HCT116 (cell line): ENCODE measurements around the gene GUCA2A. TPM values are rescaled to one million over a fixed set of nuclear protein-coding genes. Genes with fewer than 3 reads are reported as not detected.
A peak's percentile ranks its signal among the peaks of the same experiment; 100 is the strongest.

ENCODE experiments used
- ATAC-seq: fragments of 200-7000 bp; cut with Tn5 transposase; 2 replicates; pipeline ENCODE4 v1.9.1; 2020; ENCODE audit warnings: mild to moderate bottlenecking, moderate library complexity
- BruUV-seq: library from RNA; stranded (reverse); fragments of 400-500 nt; replicated peaks from 2 replicates; lab custom pipeline; 2021; lab: Mats Ljungman, UMichigan
- CTCF ChIA-PET: fragments of 300-600 bp; sonication (Branson Sonifier 250); formaldehyde crosslinking; loops from one replicate; lab custom pipeline; 2021; ENCODE audit warnings: antibody characterized with exemption; lab: Charles Lee
- POLR2A ChIA-PET: fragments of 300-600, 350-600 bp; sonication (Branson Sonifier 250); formaldehyde crosslinking; loops from one replicate; lab custom pipeline; 2021; ENCODE audit warnings: antibody characterized with exemption; lab: Charles Lee
- RAD21 ChIA-PET, 2 experiments: fragments of 300-600 bp; sonication (Branson Sonifier 250); formaldehyde crosslinking; loops; one replicate each; lab custom pipeline; 2023; ENCODE audit warnings: low total read pairs in 2 of 2; ENCODE audit not compliant: uncharacterized antibody in 2 of 2, unreplicated experiment in 2 of 2, low non-redundant PET in 1 of 2; lab: Charles Lee
- DNase-seq: peaks from one replicate; pipeline ENCODE4 v3.0.0-alpha.2; 2010; ENCODE audit warnings: low read depth, low spot score
- H2AFZ ChIP-seq: fragments of 200-600 bp; shearing (Covaris generic), sonication (generic); 2 replicates; pipeline ENCODE4 v1.6.1; 2017; ENCODE audit warnings: low read depth, mixed run types, mixed read lengths, antibody characterized with exemption, low read length; ENCODE audit not compliant: poor library complexity, severe bottlenecking
- H3K27ac ChIP-seq: 2 replicates; pipeline ENCODE4 v1.5.1; 2012; ENCODE audit warnings: low read depth, low read length
- H3K27me3 ChIP-seq: fragments of 200-600 bp; sonication (generic); 2 replicates; pipeline ENCODE4 v1.6.1; 2016; ENCODE audit warnings: mixed run types, low read length, mixed read lengths; ENCODE audit not compliant: insufficient read depth
- H3K36me3 ChIP-seq, 2 experiments: fragments of 200-500 bp in 1 of 2; fragments of 200-600 bp in 1 of 2; sonication (Bioruptor generic) in 1 of 2; sonication (generic) in 1 of 2; 2 replicates each; pipeline versions ENCODE4 v1.5.1 to v1.6.1; 2014 to 2016; ENCODE audit warnings: low read length in 2 of 2, inconsistent platforms in 1 of 2, mixed read lengths in 1 of 2, mixed run types in 1 of 2; ENCODE audit not compliant: insufficient read depth in 2 of 2, control insufficient read depth in 1 of 2
- H3K4me1 ChIP-seq, 2 experiments: fragments of 200-600 bp in 1 of 2; sonication (generic) in 1 of 2; 2 replicates each; pipeline versions ENCODE4 v1.5.1 to v1.6.1; 2012 to 2017; ENCODE audit warnings: low read length in 2 of 2, inconsistent platforms in 1 of 2, mild to moderate bottlenecking in 1 of 2, mixed read lengths in 1 of 2, mixed run types in 1 of 2, moderate library complexity in 1 of 2; ENCODE audit not compliant: insufficient read depth in 2 of 2, control insufficient read depth in 1 of 2
- H3K4me2 ChIP-seq: fragments of 200-600 bp; sonication (generic); 2 replicates; pipeline ENCODE4 v1.6.1; 2017; ENCODE audit warnings: mixed run types, low read length, mixed read lengths
- H3K4me3 ChIP-seq, 2 experiments: fragments of 200-600 bp in 1 of 2; sonication (generic) in 1 of 2; replicated peaks in 1 of 2; 2 replicates each; pipeline ENCODE4 v1.5.1; 2011 to 2016; ENCODE audit warnings: low read length in 2 of 2, control low read depth in 1 of 2, low read depth in 1 of 2, mild to moderate bottlenecking in 1 of 2, mixed read lengths in 1 of 2, mixed run types in 1 of 2
- H3K79me2 ChIP-seq: fragments of 200-600 bp; sonication (generic); 2 replicates; pipeline ENCODE4 v1.6.1; 2017; ENCODE audit warnings: mild to moderate bottlenecking, mixed run types, low read length, moderate library complexity, mixed read lengths; ENCODE audit not compliant: insufficient read depth
- H3K9ac ChIP-seq: fragments of 200-600 bp; sonication (generic); 2 replicates; pipeline ENCODE4 v1.6.1; 2016; ENCODE audit warnings: low read length, mixed read lengths
- H3K9me2 ChIP-seq: fragments of 200-600 bp; sonication (generic), shearing (Covaris generic); 2 replicates; pipeline ENCODE4 v1.6.1; 2017; ENCODE audit warnings: mixed run types, mild to moderate bottlenecking, moderate library complexity; ENCODE audit not compliant: insufficient read depth
- H3K9me3 ChIP-seq, 2 experiments: fragments of 200-500 bp in 1 of 2; fragments of 200-600 bp in 1 of 2; sonication (Bioruptor generic) in 1 of 2; sonication (generic) in 1 of 2; 2 replicates each; pipeline ENCODE4 v1.6.1; 2014 to 2017; ENCODE audit warnings: low read length in 2 of 2, mixed read lengths in 2 of 2, inconsistent platforms in 1 of 2, low read depth in 1 of 2, mild to moderate bottlenecking in 1 of 2, mixed run types in 1 of 2, moderate library complexity in 1 of 2; ENCODE audit not compliant: control insufficient read depth in 1 of 2, insufficient read depth in 1 of 2
- H4K20me1 ChIP-seq: fragments of 200-600 bp; sonication (generic), shearing (Covaris generic); 2 replicates; pipeline ENCODE4 v1.6.1; 2017; ENCODE audit warnings: mixed run types, mild to moderate bottlenecking, moderate library complexity; ENCODE audit not compliant: insufficient read depth
- ATF3 ChIP-seq: IDR thresholded peaks from 2 replicates; pipeline ENCODE4 v1.6.1; 2012
- CBX3 ChIP-seq: IDR thresholded peaks from 2 replicates; pipeline ENCODE4 v1.6.1; 2012; ENCODE audit warnings: low read depth
- EGR1 ChIP-seq: IDR thresholded peaks from 2 replicates; pipeline ENCODE4 v1.6.1; 2012; ENCODE audit warnings: low read depth
- EZH2 ChIP-seq: fragments of 200-600 bp; sonication (generic); IDR thresholded peaks from 2 replicates; pipeline ENCODE4 v1.6.1; 2017; ENCODE audit warnings: antibody characterized with exemption, mixed run types
- EZH2phosphoT487 ChIP-seq: fragments of 200-600 bp; IDR thresholded peaks from 2 replicates; pipeline ENCODE4 v1.6.1; 2018; ENCODE audit warnings: antibody characterized with exemption, borderline replicate concordance
- FOSL1 ChIP-seq: IDR thresholded peaks from 2 replicates; pipeline ENCODE4 v1.6.1; 2012; ENCODE audit warnings: low read depth
- POLR2A ChIP-seq: IDR thresholded peaks from 2 replicates; pipeline ENCODE4 v1.7.0; 2011; ENCODE audit warnings: borderline replicate concordance; ENCODE audit not compliant: insufficient read depth, insufficient read length; ENCODE audit errors: extremely low read depth
- POLR2AphosphoS5 ChIP-seq: IDR thresholded peaks from 2 replicates; pipeline ENCODE4 v1.6.1; 2011; ENCODE audit warnings: mild to moderate bottlenecking, low read depth, low read length, moderate library complexity
- RAD21 ChIP-seq: IDR thresholded peaks from 2 replicates; pipeline ENCODE4 v1.6.1; 2012; ENCODE audit warnings: low read depth, mild to moderate bottlenecking
- REST ChIP-seq: IDR thresholded peaks from 2 replicates; pipeline ENCODE4 v1.6.1; 2012; ENCODE audit warnings: low read depth
- SIN3A ChIP-seq: IDR thresholded peaks from 2 replicates; pipeline ENCODE4 v1.6.1; 2012; ENCODE audit warnings: low read depth
- SP1 ChIP-seq: IDR thresholded peaks from 2 replicates; pipeline ENCODE4 v1.6.1; 2012; ENCODE audit warnings: low read depth
- ZBTB33 ChIP-seq: IDR thresholded peaks from 2 replicates; pipeline ENCODE4 v1.6.1; 2011; ENCODE audit warnings: mild to moderate bottlenecking, low read length, moderate library complexity; ENCODE audit not compliant: insufficient replicate concordance; ENCODE audit errors: extremely low read depth
- ZFX ChIP-seq: fragments of 450-650 bp; IDR thresholded peaks from 2 replicates; pipeline ENCODE4 v1.6.1; 2017
- ZNF274 ChIP-seq: fragments of 200-500 bp; sonication (Bioruptor generic); IDR thresholded peaks from 2 replicates; pipeline ENCODE4 v1.6.1; 2014; ENCODE audit warnings: mild to moderate bottlenecking, low read depth, low read length, inconsistent platforms
- intact Hi-C: fragments of 100-400 bp; cut with micrococcal nuclease; formaldehyde crosslinking; loops from 2 replicates; pipeline ENCODE4 v1.10.0; 2022
- total RNA-seq: library from RNA; stranded (reverse); gene quantifications from one replicate; pipeline ENCODE4 v1.2.1, GENCODE V29; 2021; ENCODE audit not compliant: unreplicated experiment

The GUCA2A gene
- total RNA-seq, 1 experiment from 2014 or later, result not detected

- ATAC-seq (peak; percentile 11; the same call in 1 of the 2 replicates), DNase-seq (no peak)
- no TSS peak for BruUV-seq
- intact Hi-C loops, result loop anchor here (1.0 to 10.0 kb wide), 3 partner anchors 334 to 585 kb away; no protein-coding TSS in a partner anchor
- CTCF ChIA-PET, result interaction anchor here (2.2 kb wide), 1 partner anchor 28 kb away, joined by 21 read pairs; no protein-coding TSS in a partner anchor
- no peak overlapping the region for H3K4me3 ChIP-seq
- no peak overlapping the region for H3K9ac ChIP-seq
- H3K9me3 ChIP-seq, result no peaks in the 10 kb centered on the region
- no peak overlapping the region for H3K4me2 ChIP-seq
- no peaks in the 10 kb centered on the region for H3K27me3 ChIP-seq
- H4K20me1 ChIP-seq, result no peaks in the 10 kb centered on the region
- no peaks in the 10 kb centered on the region for H3K9me2 ChIP-seq
- TF ChIP-seq SP1 (no peak), EZH2 (no peak), POLR2AphosphoS5 (no peak), FOSL1 (no peak), ATF3 (no peak), REST (no peak), EGR1 (no peak), SIN3A (no peak), ZFX (no peak), ZBTB33 (no peak), EZH2phosphoT487 (no peak), ZNF274 (no peak), CBX3 (no peak), POLR2A (no peak), RAD21 (no peak)
- no peak overlapping the region for H3K27ac ChIP-seq
- POLR2A ChIA-PET, result no interaction called here
- H2AFZ ChIP-seq, result no peak overlapping the region
- H3K79me2 ChIP-seq, result no peaks in the 10 kb centered on the region
- H3K36me3 ChIP-seq, result no peaks in the 10 kb centered on the region
- peaks cover 0 to 8% of the 10 kb centered on the region in 2 experiments; a peak in 1 of 4 replicates for H3K4me1 ChIP-seq
- RAD21 ChIA-PET, result no interaction called here
Observed at GRCh38 chr1:42145764-42146625, 18.6 kb downstream of the GUCA2A start.
